HG02970 (cell line): Measurements from ENCODE around the gene FSTL4.

Experiments used
- ATAC-seq: cut with Tn5 transposase; IDR thresholded peaks from one replicate; pipeline ENCODE4 v1.9.1; 2021; ENCODE audit warnings: mild to moderate bottlenecking, moderate library complexity, moderate number of reproducible peaks; ENCODE audit not compliant: unreplicated experiment, low FRiP score

The FSTL4 gene

GRCh38 chr5:133284306-133284705 lies 328.0 kb downstream of the FSTL4 start:
- no peak for ATAC-seq

DNA sequence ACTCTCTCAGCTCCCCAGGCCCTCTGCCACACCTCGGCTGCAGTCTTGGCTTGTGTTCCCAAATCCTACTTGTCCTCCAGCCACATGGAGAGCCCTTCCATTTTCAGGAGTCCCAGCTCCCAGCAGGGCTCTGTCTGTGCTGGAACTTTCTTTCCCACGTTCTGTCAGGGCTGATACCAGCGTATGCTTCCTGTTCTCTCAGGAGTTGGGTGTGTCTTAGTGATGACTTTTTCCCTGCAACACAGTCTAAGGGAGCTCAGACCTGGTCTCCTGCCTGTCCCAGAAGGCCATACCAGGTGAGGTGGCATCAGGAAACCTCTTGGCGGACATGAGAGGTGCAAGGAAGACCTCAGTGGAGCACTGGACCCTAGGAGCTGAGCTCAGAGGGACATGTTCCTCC lies 334.0 kb downstream of the FSTL4 start:
- no peak for ATAC-seq

DNA sequence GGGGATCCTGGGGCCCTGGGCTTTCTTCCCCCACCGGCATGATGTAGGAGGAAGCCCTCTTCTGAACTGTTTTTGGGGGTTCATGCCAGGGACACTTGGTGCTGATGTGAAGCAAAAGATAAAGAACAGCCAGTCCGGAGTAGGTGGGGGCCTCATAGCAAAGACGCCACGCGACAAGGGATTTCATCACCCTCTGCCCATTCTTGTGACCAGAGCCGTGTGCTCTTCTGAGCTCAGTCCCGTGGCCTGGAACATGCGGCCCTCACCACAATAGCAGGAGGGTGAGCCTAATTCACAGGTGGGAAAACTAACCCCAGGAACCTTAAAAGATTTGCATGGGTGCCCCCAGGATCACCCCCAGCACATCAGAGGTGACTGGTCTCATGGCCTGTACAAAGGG lies 334.6 kb downstream of the FSTL4 start:
- ATAC-seq = no peak

DNA sequence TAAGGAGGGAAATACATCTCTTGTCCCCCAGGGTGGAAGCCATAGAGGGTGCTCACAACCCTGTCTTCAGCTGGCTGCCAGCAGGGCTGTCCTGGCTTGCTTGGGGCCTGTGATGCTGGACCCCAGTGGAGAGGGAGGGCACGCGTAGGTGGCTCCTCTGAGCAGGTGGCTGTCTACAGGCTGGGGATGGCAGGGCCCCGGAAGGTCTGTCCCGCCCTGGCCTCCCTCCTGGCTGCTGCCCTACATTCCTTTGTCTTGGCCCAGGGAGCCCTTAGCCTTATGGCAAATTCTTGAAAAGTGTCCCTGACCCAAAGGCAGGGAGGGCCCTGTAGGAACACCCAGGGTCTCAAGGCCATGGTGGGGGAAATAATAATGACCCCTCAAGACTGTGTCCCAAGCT lies 336.2 kb downstream of the FSTL4 start:
- no peak for ATAC-seq

DNA sequence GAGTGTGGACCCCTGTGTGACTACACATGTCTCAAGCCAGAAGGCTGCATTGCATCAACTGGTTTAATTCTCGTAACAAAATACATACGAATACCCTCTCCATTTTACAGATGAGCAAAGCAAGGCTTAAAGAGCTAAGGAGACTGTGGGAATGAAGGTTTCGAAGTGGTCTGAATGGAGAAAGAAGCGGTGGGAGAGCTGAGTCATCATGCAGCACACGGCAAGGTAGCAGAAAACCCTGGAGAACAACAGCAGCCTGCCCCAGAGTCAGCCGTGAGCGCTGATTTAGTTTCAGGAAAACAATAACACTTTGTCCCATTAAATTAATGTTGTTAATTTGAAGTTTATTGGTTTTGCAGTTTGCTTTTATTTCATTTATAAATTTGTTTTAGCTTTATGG lies 336.7 kb downstream of the FSTL4 start:
- no peak for ATAC-seq

DNA sequence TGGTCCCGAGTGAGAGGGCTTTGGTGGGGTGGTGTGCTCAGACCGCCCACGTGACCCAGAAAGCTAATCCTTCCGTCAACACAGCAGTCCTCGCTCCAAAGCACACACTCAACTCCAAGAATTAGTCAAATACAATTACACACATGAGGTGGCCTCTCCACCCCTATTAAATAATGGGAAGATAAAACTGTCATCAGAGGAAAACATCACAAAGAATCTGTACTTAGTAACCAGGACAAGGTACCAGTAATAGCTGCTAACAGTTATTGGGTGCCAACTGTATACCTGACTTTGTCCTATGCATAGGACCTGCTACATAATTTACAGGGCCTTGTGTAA lies 337.8 kb downstream of the FSTL4 start:
- no peak for ATAC-seq

DNA sequence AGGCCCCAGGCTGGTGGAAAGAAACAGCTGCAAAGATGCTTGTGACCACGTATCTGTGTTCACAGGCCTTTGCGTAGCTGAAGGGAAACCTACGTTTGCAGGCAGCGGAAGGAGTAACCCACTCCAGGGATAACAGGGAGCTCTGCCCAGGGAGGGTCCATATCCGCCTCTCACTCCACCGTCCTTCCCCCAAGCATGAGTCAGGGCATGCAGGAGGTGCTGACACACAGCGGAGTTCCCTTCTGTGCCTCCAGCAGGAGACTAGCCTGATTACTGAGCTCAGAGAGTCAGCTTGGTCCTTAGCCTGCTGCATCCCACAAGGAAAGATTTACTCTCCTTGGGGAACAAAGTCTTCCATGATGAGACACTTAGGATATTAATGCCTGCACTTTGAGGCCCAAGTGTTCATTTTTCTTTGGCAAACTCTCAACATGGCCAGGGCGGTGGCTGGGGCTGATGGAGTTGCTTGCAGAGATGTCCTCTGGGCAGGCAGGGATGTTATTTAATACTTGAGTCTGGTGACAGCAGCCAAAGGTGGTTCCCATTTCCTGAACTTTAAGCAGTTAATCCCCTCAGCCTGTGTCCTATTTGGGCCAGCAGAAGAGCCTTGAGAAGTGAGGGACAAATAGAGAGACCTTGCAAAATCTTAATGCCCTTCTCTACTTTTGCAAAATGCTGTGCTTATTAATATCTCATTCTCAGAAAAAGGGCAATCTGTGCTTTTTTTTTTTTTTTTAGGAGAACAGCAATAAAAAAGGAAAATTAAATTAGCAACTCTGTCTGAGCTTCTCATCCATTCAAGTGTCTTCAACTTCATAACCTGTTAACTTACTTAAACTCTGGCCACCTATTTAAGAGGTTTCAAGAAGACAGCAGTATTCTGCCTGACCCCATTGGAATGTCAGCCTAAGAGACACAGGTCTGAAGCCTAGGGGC lies 338.4 kb downstream of the FSTL4 start:
- ATAC-seq = no peak

- ATAC-seq = no peak
Observed at GRCh38 chr5:133272345-133272744, 340.0 kb downstream of the FSTL4 start.

DNA sequence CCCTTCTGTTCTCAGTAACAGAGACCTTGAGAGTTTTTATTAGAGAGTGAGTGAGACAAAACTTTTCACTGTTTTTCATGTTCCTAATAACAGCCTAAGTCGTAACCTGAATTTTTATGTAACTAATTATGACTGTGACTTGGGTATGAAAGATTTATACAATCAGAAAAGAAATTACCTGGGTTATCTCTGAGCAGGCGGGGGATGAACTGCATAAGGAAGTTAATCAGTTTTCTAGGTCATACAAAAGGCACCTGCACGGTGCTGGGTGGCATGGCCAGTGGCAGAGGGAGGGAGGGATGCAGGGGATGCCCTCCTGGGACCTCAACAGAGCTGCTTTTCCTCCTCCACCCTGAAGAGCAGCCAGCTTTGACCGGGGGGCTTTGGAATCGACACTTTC lies 340.7 kb downstream of the FSTL4 start:
- ATAC-seq = no peak

DNA sequence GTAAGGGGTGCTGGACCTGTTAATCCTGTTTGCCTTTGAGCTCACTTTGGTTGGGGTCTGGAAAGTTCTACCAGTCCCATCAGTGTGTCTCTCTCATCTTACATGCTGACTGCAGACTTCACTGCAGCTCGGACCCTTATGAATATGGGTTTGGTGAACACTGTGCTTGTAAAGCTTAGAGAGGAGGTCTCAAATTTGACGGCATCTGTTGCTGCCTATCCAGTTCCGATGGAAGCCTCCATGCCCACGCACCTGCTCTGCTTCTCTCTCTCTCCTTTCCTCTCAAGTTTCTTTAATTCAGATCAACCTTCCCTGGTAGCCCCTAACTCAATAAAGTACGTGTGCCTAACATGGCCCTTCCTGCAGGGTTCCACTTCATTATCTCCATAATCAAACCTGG lies 342.6 kb downstream of the FSTL4 start:
- ATAC-seq = no peak

GRCh38 chr5:133267601-133268000 lies 344.7 kb downstream of the FSTL4 start:
- ATAC-seq = no peak

DNA sequence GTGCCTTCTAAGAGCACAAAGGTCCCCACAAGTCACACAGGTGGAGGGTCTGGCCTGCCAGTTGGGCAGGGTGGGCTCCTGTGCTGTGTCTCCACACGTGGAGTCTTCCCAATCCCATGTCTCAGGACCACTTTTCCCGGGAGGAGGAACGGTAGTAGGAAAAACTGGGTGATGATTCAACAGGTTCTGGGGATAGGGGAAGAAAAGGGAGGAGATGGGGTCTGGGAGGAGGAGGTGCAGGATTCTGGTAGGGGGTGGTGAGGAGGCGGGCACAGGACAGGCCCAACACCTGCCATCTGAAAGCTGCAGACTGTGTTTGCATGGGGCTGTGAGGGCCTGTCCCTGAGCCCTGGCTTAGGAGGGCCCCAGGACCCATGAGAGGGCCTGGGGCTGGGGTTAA lies 345.4 kb downstream of the FSTL4 start:
- no peak for ATAC-seq

DNA sequence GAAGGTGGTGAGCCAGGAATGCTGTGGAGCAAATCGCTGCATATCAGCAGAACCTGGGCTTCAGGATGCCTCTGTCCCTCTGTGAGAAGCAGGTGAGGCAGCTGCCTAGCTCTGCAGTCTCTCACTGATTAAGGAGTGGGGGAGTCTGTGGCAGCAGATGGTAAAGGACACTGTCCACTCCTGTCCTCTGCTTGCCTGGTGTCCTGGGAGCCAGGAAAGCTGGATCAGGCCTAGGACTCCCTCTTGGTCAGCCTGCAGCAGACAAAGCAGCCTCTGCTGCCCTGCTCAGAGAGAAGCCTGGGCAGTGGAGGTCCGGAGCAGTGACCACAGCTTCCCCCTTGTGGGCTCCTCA lies 345.8 kb downstream of the FSTL4 start:
- no peak for ATAC-seq

- ATAC-seq = no peak
Observed at GRCh38 chr5:133265720-133266526, 346.4 kb downstream of the FSTL4 start.

- no peak for ATAC-seq
Observed at GRCh38 chr5:133265257-133265656, 347.1 kb downstream of the FSTL4 start.

GRCh38 chr5:133262690-133263089 lies 349.7 kb downstream of the FSTL4 start:
- no peak for ATAC-seq

DNA sequence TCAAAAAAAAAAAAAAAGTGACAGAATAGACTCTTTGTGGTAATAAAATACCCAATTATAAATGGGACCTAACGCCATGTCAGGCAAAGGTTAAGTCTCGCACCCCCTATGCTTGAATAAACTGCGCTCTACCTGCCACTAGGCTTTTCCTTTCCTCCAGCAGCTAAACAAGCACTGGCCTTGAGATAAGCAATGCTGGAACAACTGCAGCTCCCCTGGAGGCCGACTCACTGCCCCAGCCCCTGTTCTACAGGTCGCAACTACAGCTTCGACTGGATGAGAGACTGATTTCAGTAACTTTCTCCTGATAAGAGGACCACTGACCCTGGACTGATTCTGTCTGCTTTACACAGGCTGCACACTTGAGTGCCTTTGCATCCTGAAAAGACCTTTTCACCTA lies 350.3 kb downstream of the FSTL4 start:
- ATAC-seq = no peak

DNA sequence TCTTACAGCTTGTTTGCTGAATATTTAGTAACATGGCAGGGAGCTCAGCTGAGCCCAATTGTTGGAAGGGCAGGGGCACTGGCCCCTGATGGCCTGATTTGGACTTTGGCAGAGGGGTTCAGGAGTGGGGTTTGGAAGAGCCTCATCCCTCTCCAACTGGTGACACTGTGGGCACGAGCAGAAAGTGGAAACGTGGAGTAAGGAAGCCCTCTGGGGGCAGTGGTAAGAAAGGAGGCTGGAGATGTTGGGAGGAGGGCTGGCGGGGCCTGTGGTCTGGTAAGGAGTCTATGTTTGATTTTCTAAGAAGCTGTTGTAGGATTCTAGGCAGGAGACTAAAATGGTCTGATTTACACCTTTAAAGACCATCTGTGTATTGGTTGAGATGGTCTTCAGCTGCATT lies 351.6 kb downstream of the FSTL4 start:
- ATAC-seq = no peak

DNA sequence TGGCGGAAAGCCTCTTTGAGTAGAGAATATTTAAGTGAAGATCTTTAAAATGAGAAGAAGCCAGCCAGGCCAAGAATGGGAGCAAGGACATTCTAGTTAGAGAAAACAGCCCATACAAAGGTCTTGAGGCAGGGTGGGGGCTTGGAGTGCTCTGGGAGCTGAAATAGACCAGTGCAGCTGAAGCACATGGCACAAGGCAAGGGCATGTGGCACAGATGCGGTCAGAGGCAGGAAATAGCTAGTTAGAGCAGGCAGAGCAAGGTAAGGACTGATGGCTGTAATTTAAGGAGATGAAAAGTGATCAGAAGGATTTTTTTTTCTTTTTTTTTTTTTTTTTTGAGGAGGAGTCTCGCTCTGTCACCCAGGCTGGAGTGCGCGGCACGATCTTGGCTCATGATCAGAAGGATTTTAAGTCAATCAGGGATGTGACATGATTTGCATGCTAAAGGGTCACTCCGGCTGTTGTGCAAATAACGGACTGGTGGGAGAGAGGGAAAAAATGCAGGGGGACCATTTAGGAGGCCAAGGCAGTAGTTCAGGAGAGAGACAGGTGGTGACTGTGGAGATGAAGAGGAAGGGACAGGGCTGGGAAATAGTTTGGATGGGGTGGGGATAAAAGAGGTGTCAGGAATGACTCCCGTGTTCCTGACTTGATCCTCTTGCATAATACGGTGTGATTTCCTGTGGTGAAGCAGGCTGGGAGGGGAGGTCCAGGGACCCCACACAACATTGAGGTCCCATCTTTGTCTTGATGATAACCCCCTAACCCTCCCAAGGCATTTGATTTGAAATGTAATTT lies 352.9 kb downstream of the FSTL4 start:
- ATAC-seq = no peak

GRCh38 chr5:133257977-133258376 lies 354.4 kb downstream of the FSTL4 start:
- no peak for ATAC-seq

DNA sequence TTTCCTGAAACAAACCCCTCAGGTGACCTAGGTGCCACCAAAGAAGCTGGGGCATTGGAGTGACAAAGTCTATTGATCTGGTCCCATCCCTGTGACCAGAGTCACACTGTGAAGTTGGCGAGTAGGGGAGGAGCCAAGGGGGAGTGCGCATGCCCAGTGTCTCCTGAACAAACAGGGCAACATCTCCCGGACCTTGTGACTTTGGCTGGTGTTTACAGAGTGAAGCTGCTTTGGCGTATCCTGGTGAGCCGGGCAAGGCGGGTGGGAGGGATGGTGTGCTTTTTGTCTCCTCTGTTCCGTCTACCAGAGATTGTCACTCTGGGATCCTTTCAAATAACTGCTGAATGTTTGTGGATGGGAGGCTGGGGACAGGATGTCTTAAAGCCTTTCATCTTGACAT lies 356.1 kb downstream of the FSTL4 start:
- no peak for ATAC-seq
